SK-N-SH treated with all-trans-retinoic acid at 6 μM for 48 hours (cell line): ENCODE results near the gene GPR152.

Source experiments
- ATAC-seq: fragments of 200-7000 bp; cut with Tn5 transposase; 3 replicates; pipeline ENCODE4 v1.9.1; 2020; ENCODE audit warnings: mild to moderate bottlenecking, moderate library complexity
- ARNTL ChIP-seq: fragments of 450-650 bp; formaldehyde crosslinking; IDR thresholded peaks from 2 replicates; pipeline ENCODE4 v1.5.0; 2020; ENCODE audit warnings: low read depth, mild to moderate bottlenecking, moderate library complexity, borderline replicate concordance
- BACH2 ChIP-seq: fragments of 250-450 bp; sonication (Bioruptor Pico); IDR thresholded peaks from 2 replicates; pipeline ENCODE4 v1.9.0; 2021; ENCODE audit warnings: mild to moderate bottlenecking, borderline replicate concordance
- CSDC2 ChIP-seq: fragments of 250-450 bp; sonication (Bioruptor Pico); IDR thresholded peaks from 2 replicates; pipeline ENCODE4 v1.5.0; 2020; ENCODE audit warnings: mild to moderate bottlenecking, moderate library complexity
- ESRRG ChIP-seq: fragments of 250-450 bp; sonication (Bioruptor Pico); IDR thresholded peaks from 2 replicates; pipeline ENCODE4 v1.6.1; 2021; ENCODE audit warnings: mild to moderate bottlenecking
- GLIS3 ChIP-seq: fragments of 250-450 bp; sonication (Bioruptor Pico); IDR thresholded peaks from 2 replicates; pipeline ENCODE4 v1.5.0; 2020; ENCODE audit warnings: mild to moderate bottlenecking, moderate library complexity
- ISL1 ChIP-seq: fragments of 250-450 bp; sonication (Bioruptor Pico); IDR thresholded peaks from 2 replicates; pipeline ENCODE4 v2.1.2; 2022; ENCODE audit warnings: mild to moderate bottlenecking, moderate library complexity
- OSR1 ChIP-seq: fragments of 250-450 bp; sonication (Bioruptor Pico); IDR thresholded peaks from 2 replicates; pipeline ENCODE4 v1.8.0; 2022; ENCODE audit warnings: moderate library complexity, mild to moderate bottlenecking, inconsistent platforms
- PPARA ChIP-seq: fragments of 250-450 bp; sonication (Bioruptor Pico); IDR thresholded peaks from 2 replicates; pipeline ENCODE4 v1.5.0; 2020; ENCODE audit warnings: mild to moderate bottlenecking, borderline replicate concordance
- SNAI2 ChIP-seq: fragments of 250-450 bp; sonication (Bioruptor Pico); IDR thresholded peaks from 2 replicates; pipeline ENCODE4 v1.5.0; 2020; ENCODE audit warnings: mild to moderate bottlenecking, moderate library complexity
- TCF4 ChIP-seq: fragments of 250-450 bp; sonication (Bioruptor Pico); IDR thresholded peaks from 2 replicates; pipeline ENCODE4 v1.8.0; 2021; ENCODE audit warnings: mild to moderate bottlenecking, moderate library complexity, borderline replicate concordance
- TOX ChIP-seq: fragments of 250-450 bp; sonication (Bioruptor Pico); IDR thresholded peaks from 2 replicates; pipeline ENCODE4 v1.8.0; 2021; ENCODE audit warnings: mild to moderate bottlenecking, moderate library complexity, borderline replicate concordance
- ZC3H10 ChIP-seq: fragments of 250-450 bp; sonication (Bioruptor Pico); IDR thresholded peaks from 2 replicates; pipeline ENCODE4 v1.5.1; 2021; ENCODE audit warnings: mild to moderate bottlenecking, moderate library complexity
- ZFP3 ChIP-seq: fragments of 250-450 bp; sonication (Bioruptor Pico); IDR thresholded peaks from 2 replicates; pipeline ENCODE4 v1.5.0; 2020; ENCODE audit warnings: mild to moderate bottlenecking, moderate library complexity
- ZFP30 ChIP-seq: fragments of 450-650 bp; formaldehyde crosslinking; IDR thresholded peaks from 2 replicates; pipeline ENCODE4 v1.5.0; 2022; ENCODE audit warnings: mild to moderate bottlenecking, moderate library complexity
- ZNF565 ChIP-seq: fragments of 450-650 bp; formaldehyde crosslinking; conservative IDR thresholded peaks from 2 replicates; pipeline ENCODE4 v1.5.0; 2020; ENCODE audit warnings: low read depth, mild to moderate bottlenecking, moderate library complexity
- ZNF70 ChIP-seq: fragments of 450-650 bp; formaldehyde crosslinking; IDR thresholded peaks from 2 replicates; pipeline ENCODE4 v1.5.0; 2020; ENCODE audit warnings: mild to moderate bottlenecking, moderate library complexity
- ZNF8 ChIP-seq: fragments of 450-650 bp; formaldehyde crosslinking; IDR thresholded peaks from 2 replicates; pipeline ENCODE4 v1.5.0; 2020; ENCODE audit warnings: mild to moderate bottlenecking, moderate library complexity
- TF ChIP-seq, protein P1 (sequence below): fragments of 250-450 bp; sonication (Bioruptor Pico); IDR thresholded peaks from 2 replicates; pipeline ENCODE4 v1.5.0; 2020; ENCODE audit warnings: mild to moderate bottlenecking, moderate library complexity
- TF ChIP-seq, protein P2 (sequence below): fragments of 250-450 bp; sonication (Bioruptor Pico); IDR thresholded peaks from 2 replicates; pipeline ENCODE4 v1.8.0; 2021; ENCODE audit warnings: low read depth, mild to moderate bottlenecking, moderate library complexity, borderline replicate concordance
- TF ChIP-seq, protein P3 (sequence below): fragments of 250-450 bp; sonication (Bioruptor Pico); IDR thresholded peaks from 2 replicates; pipeline ENCODE4 v1.5.1; 2020; ENCODE audit warnings: low read depth, mild to moderate bottlenecking, moderate library complexity
- TF ChIP-seq, protein P4 (sequence below): fragments of 250-450 bp; sonication (Bioruptor Pico); IDR thresholded peaks from 2 replicates; pipeline ENCODE4 v1.5.1; 2021; ENCODE audit warnings: mild to moderate bottlenecking, moderate library complexity

Gene GPR152

DNA sequence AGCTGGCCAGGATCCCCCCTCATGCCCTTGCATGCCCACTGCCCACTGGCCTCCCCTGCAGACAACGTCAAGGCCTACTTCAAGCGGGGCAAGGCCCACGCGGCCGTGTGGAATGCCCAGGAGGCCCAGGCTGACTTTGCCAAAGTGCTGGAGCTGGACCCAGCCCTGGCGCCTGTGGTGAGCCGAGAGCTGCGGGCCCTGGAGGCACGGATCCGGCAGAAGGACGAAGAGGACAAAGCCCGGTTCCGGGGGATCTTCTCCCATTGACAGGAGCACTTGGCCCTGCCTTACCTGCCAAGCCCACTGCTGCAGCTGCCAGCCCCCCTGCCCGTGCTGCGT lies 38.2 kb upstream of the GPR152 start:
- no peak for ATAC-seq
- TF ChIP-seq ZNF565 (CRISPR knock-in tag) (no peak), ZFP3 (CRISPR knock-in tag) (no peak), ZFP30 (CRISPR knock-in tag) (no peak), ESRRG (CRISPR knock-in tag) (no peak), OSR1 (no peak), ZNF8 (CRISPR knock-in tag) (no peak), SNAI2 (CRISPR knock-in tag) (no peak)
- TF ChIP-seq, protein P1, sequence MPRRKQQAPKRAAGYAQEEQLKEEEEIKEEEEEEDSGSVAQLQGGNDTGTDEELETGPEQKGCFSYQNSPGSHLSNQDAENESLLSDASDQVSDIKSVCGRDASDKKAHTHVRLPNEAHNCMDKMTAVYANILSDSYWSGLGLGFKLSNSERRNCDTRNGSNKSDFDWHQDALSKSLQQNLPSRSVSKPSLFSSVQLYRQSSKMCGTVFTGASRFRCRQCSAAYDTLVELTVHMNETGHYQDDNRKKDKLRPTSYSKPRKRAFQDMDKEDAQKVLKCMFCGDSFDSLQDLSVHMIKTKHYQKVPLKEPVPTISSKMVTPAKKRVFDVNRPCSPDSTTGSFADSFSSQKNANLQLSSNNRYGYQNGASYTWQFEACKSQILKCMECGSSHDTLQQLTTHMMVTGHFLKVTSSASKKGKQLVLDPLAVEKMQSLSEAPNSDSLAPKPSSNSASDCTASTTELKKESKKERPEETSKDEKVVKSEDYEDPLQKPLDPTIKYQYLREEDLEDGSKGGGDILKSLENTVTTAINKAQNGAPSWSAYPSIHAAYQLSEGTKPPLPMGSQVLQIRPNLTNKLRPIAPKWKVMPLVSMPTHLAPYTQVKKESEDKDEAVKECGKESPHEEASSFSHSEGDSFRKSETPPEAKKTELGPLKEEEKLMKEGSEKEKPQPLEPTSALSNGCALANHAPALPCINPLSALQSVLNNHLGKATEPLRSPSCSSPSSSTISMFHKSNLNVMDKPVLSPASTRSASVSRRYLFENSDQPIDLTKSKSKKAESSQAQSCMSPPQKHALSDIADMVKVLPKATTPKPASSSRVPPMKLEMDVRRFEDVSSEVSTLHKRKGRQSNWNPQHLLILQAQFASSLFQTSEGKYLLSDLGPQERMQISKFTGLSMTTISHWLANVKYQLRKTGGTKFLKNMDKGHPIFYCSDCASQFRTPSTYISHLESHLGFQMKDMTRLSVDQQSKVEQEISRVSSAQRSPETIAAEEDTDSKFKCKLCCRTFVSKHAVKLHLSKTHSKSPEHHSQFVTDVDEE, result no peak
- TF ChIP-seq, protein P2, sequence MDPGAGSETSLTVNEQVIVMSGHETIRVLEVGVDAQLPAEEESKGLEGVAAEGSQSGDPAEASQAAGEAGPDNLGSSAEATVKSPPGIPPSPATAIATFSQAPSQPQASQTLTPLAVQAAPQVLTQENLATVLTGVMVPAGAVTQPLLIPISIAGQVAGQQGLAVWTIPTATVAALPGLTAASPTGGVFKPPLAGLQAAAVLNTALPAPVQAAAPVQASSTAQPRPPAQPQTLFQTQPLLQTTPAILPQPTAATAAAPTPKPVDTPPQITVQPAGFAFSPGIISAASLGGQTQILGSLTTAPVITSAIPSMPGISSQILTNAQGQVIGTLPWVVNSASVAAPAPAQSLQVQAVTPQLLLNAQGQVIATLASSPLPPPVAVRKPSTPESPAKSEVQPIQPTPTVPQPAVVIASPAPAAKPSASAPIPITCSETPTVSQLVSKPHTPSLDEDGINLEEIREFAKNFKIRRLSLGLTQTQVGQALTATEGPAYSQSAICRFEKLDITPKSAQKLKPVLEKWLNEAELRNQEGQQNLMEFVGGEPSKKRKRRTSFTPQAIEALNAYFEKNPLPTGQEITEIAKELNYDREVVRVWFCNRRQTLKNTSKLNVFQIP (CRISPR knock-in tag), result no peak

DNA sequence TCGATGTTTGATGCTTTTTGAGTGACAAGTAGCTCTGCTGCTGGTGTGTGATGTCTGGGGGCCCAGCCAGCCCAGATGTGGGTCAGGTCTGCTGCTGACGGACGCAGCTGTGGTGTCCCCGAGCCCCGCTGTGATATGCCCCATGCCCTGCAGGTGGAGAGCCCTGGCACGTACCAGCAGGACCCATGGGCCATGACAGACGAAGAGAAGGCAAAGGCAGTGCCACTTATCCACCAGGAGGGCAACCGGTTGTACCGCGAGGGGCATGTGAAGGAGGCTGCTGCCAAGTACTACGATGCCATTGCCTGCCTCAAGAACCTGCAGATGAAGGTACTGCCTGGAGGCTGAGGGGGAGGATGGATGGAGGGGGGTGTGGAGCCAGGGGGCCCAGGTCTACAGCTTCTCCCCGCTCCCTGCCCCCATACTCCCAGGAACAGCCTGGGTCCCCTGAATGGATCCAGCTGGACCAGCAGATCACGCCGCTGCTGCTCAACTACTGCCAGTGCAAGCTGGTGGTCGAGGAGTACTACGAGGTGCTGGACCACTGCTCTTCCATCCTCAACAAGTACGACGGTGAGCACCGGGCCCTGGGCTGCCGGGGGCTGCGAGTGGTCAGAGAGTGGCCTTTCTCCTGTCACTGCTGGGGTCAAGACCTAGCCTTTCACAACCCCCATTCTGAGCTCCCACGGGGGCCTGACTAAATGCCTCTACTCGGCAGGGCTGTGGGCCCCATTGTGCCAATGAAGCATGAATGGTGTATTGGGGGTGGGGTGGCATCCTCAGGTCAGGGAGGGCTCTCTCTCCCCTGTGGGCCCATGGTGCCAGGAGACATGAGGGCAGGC lies 37.6 kb upstream of the GPR152 start:
- TF ChIP-seq ZFP3 (CRISPR knock-in tag), result no peak
- TF ChIP-seq ZNF8 (CRISPR knock-in tag), result no peak
- TF ChIP-seq ZNF70 (CRISPR knock-in tag), result no peak
- no peak for TF ChIP-seq CSDC2 (CRISPR knock-in tag)
- TF ChIP-seq TCF4 (CRISPR knock-in tag), result no peak
- no peak for TF ChIP-seq ISL1 (CRISPR knock-in tag)
- TF ChIP-seq GLIS3 (CRISPR knock-in tag), result no peak
- no peak for TF ChIP-seq ZC3H10 (CRISPR knock-in tag)
- TF ChIP-seq, protein P3, sequence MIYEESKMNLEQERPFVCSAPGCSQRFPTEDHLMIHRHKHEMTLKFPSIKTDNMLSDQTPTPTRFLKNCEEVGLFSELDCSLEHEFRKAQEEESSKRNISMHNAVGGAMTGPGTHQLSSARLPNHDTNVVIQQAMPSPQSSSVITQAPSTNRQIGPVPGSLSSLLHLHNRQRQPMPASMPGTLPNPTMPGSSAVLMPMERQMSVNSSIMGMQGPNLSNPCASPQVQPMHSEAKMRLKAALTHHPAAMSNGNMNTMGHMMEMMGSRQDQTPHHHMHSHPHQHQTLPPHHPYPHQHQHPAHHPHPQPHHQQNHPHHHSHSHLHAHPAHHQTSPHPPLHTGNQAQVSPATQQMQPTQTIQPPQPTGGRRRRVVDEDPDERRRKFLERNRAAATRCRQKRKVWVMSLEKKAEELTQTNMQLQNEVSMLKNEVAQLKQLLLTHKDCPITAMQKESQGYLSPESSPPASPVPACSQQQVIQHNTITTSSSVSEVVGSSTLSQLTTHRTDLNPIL (CRISPR knock-in tag), result no peak
- TF ChIP-seq TOX (CRISPR knock-in tag), result no peak
- TF ChIP-seq BACH2 (CRISPR knock-in tag), result no peak
- TF ChIP-seq, protein P2 (CRISPR knock-in tag), result no peak
- no peak for TF ChIP-seq ZNF565 (CRISPR knock-in tag)
- TF ChIP-seq, all 23 proteins: peak for 0
- ATAC-seq, result no peak; the same call in 2 of the 3 replicates

DNA sequence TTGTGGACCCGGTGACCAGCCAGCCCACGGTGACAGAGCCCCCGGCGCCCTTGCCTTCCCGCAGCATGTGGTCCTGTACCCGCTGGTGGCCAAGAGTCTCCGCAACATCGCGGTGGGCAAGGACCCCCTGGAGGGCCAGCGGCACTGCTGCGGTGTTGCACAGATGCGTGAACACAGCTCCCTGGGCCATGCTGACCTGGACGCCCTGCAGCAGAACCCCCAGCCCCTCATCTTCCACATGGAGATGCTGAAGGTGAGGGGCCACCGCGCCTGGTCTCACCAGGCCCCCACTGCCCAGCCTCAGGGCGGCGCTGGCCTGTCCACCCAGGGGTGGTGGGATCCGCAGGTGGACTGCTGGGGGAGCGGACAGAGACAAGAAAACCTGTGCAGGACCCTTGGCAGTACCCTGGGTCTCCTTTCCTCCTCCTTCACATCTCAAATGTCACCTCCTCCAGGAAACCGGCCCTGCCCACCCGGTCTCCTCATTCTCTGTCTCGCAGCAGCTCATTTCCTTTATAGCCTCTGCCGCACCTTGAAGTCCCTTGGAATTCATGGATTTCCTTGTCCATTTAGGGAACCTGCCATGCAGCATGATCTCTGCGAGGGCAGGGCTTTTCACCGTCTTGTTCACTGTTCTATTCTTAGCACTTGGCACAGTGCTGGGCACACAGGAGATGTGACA lies 36.8 kb upstream of the GPR152 start:
- no peak for ATAC-seq
- TF ChIP-seq TCF4 (CRISPR knock-in tag) (no peak), ZNF70 (CRISPR knock-in tag) (no peak), ZC3H10 (CRISPR knock-in tag) (no peak), ZNF8 (CRISPR knock-in tag) (no peak), BACH2 (CRISPR knock-in tag) (no peak), SNAI2 (CRISPR knock-in tag) (no peak), ARNTL (CRISPR knock-in tag) (no peak), TOX (CRISPR knock-in tag) (no peak), PPARA (CRISPR knock-in tag) (no peak), OSR1 (no peak), ESRRG (CRISPR knock-in tag) (no peak), ZNF565 (CRISPR knock-in tag) (no peak), ZFP3 (CRISPR knock-in tag) (no peak)
- TF ChIP-seq, protein P2 (CRISPR knock-in tag), result no peak
- TF ChIP-seq, protein P1, result no peak
- TF ChIP-seq, protein P4, sequence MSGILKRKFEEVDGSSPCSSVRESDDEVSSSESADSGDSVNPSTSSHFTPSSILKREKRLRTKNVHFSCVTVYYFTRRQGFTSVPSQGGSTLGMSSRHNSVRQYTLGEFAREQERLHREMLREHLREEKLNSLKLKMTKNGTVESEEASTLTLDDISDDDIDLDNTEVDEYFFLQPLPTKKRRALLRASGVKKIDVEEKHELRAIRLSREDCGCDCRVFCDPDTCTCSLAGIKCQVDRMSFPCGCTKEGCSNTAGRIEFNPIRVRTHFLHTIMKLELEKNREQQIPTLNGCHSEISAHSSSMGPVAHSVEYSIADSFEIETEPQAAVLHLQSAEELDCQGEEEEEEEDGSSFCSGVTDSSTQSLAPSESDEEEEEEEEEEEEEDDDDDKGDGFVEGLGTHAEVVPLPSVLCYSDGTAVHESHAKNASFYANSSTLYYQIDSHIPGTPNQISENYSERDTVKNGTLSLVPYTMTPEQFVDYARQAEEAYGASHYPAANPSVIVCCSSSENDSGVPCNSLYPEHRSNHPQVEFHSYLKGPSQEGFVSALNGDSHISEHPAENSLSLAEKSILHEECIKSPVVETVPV, result no peak
